ENCODE results near the gene CHRM5.
"Not testable (repeated sequence)": the region's sequence is repeated elsewhere in the genome, so short reads cannot be mapped to it uniquely, and the experiment has no call there.

Gene CHRM5

GRCh38 chr15:33988384-33988783 lies 20.1 kb downstream of the CHRM5 start:
- no peak for DNase-seq

- no peak for DNase-seq
Observed at GRCh38 chr15:33994005-33994615, 25.8 kb downstream of the CHRM5 start.

- not testable (repeated sequence) for DNase-seq
Observed at GRCh38 chr15:33995666-33996065, 27.4 kb downstream of the CHRM5 start.

GRCh38 chr15:34001536-34001935 lies 33.2 kb downstream of the CHRM5 start:
- DNase-seq, result no peak

GRCh38 chr15:34006381-34006780 lies 38.1 kb downstream of the CHRM5 start:
- DNase-seq, result no peak

- no peak for DNase-seq
Observed at GRCh38 chr15:34009656-34010055, 41.4 kb downstream of the CHRM5 start.

GRCh38 chr15:34010921-34011320 lies 42.6 kb downstream of the CHRM5 start:
- DNase-seq, result no peak

GRCh38 chr15:34011481-34011880 lies 43.2 kb downstream of the CHRM5 start:
- no peak for DNase-seq

- DNase-seq, result no peak
Observed at GRCh38 chr15:34012461-34013028, 44.2 kb downstream of the CHRM5 start.

GRCh38 chr15:34013746-34014145 lies 45.4 kb downstream of the CHRM5 start:
- DNase-seq, result no peak

GRCh38 chr15:34014556-34014955 lies 46.3 kb downstream of the CHRM5 start:
- DNase-seq, result no peak

- no peak for DNase-seq
Observed at GRCh38 chr15:34018021-34018645, 49.8 kb downstream of the CHRM5 start.

- DNase-seq, result not testable (repeated sequence)
Observed at GRCh38 chr15:34018738-34019137, 50.4 kb downstream of the CHRM5 start.

GRCh38 chr15:34019369-34019990 lies 51.2 kb downstream of the CHRM5 start:
- DNase-seq, result no peak

- DNase-seq, result no peak
Observed at GRCh38 chr15:34023907-34024306, 55.6 kb downstream of the CHRM5 start.

GRCh38 chr15:34025252-34025651 lies 57.0 kb downstream of the CHRM5 start:
- DNase-seq, result no peak

- no peak for DNase-seq
Observed at GRCh38 chr15:34027606-34028005, 59.3 kb downstream of the CHRM5 start.

GRCh38 chr15:34031987-34032760 lies 63.9 kb downstream of the CHRM5 start:
- no peak for DNase-seq

GRCh38 chr15:34038023-34038870 lies 70.0 kb downstream of the CHRM5 start:
- peak; percentile 73 for DNase-seq

GRCh38 chr15:34038871-34039789 lies 70.8 kb downstream of the CHRM5 start, which contains the start of gene AVEN:
Gene AVEN, minus strand, starts transcription at chr15:34039204. Its CDS starts 158 bp downstream, at chr15:34039046.
- peak; percentile 62 for DNase-seq

GRCh38 chr15:34039790-34040113 lies 71.5 kb downstream of the CHRM5 start:
- no peak for DNase-seq

All from stimulated activated CD4-positive, alpha-beta T cell treated with anti-CD3 and anti-CD28 coated beads, Interleukin-4, amount 100 ng/mL, for 1 hour (primary cell).